MCF 10A (cell line): ENCODE results near the gene SLC35F4. TPM values are rescaled to one million over a fixed set of nuclear protein-coding genes. Genes with fewer than 3 reads are reported as not detected.

ENCODE experiments used
- BruUV-seq: library from RNA; stranded (reverse); fragments of 400-500 nt; replicated peaks from 2 replicates; lab custom pipeline; 2021; lab: Mats Ljungman, UMichigan
- CTCF ChIA-PET: fragments of 300-600 bp; sonication (Branson Sonifier 250); formaldehyde crosslinking; extraction: SDS; loops from one replicate; lab custom pipeline; 2021; ENCODE audit warnings: antibody characterized with exemption, inconsistent platforms; lab: Yijun Ruan, JAX
- POLR2A ChIA-PET: fragments of 300-600, 350-650 bp; sonication (Branson Sonifier 250); formaldehyde crosslinking; extraction: SDS; loops from one replicate; lab custom pipeline; 2020; ENCODE audit warnings: antibody characterized with exemption, inconsistent platforms; lab: Yijun Ruan, JAX
- DNase-seq: peaks from one replicate; pipeline ENCODE4 v3.0.0-alpha.2; 2018; ENCODE audit not compliant: unreplicated experiment
- H3K27ac Mint-ChIP-seq: one replicate; pipeline ENCODE4 v1.8.0; 2022; ENCODE audit warnings: mild to moderate bottlenecking, low read depth, mixed read lengths; ENCODE audit not compliant: unreplicated experiment
- H3K27me3 Mint-ChIP-seq: one replicate; pipeline ENCODE4 v1.8.0; 2022; ENCODE audit warnings: mixed read lengths; ENCODE audit not compliant: insufficient read depth, unreplicated experiment
- H3K36me3 Mint-ChIP-seq: one replicate; pipeline ENCODE4 v1.8.0; 2022; ENCODE audit warnings: mild to moderate bottlenecking, moderate library complexity, mixed read lengths; ENCODE audit not compliant: insufficient read depth, unreplicated experiment
- H3K4me1 Mint-ChIP-seq: one replicate; pipeline ENCODE4 v1.8.0; 2022; ENCODE audit warnings: mixed read lengths; ENCODE audit not compliant: insufficient read depth, unreplicated experiment
- H3K4me3 Mint-ChIP-seq: one replicate; pipeline ENCODE4 v1.8.0; 2022; ENCODE audit warnings: mild to moderate bottlenecking, moderate library complexity, mixed read lengths; ENCODE audit not compliant: unreplicated experiment
- H3K9me3 Mint-ChIP-seq: one replicate; pipeline ENCODE4 v1.8.0; 2022; ENCODE audit warnings: mixed read lengths; ENCODE audit not compliant: unreplicated experiment
- intact Hi-C: fragments of 100-400 bp; cut with micrococcal nuclease; formaldehyde crosslinking; loops from 2 replicates; pipeline ENCODE4 v1.14.1; 2022
- total RNA-seq: library from RNA; stranded (reverse); gene quantifications from 2 replicates; pipeline ENCODE4 v1.2.3, GENCODE V29; 2022
- TF ChIP-seq, protein P1 (sequence below): fragments of 200-600 bp; IDR thresholded peaks from one replicate; pipeline ENCODE4 v1.8.0; 2022; ENCODE audit warnings: antibody characterized with exemption, mild to moderate bottlenecking; ENCODE audit not compliant: unreplicated experiment

SLC35F4 gene
- total RNA-seq, 1 experiment from 2014 or later = not detected

DNA sequence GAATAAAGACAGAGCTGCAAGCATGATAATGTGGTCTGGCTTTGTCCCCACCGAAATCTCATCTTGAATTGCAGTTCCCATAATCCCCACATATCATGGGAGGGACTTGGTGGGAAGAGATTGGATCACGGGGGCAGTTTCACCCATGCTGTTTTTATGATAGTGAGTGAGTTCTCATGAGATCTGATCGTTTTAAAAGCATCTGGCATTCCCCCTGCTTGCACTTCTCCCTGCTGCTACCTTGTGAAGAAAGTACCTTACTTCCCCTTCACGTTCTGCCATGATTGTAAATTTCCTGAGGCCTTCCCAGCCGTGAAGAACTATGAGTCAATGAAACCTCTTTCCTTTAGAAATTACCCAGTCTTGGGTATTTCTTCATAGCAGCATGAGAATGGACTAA lies 158.7 kb downstream of the SLC35F4 start:
- ChIA-PET POLR2A (no interaction called here), CTCF (interaction anchor here (0.9 kb wide), 1 partner anchor 164 kb away, joined by 5 read pairs; no protein-coding TSS in a partner anchor)
- intact Hi-C loops = no loop called here
- Mint-ChIP-seq H3K9me3 (peaks cover 8% of the 10 kb centered on the region), H3K4me3 (no peak overlapping the region), H3K36me3 (no peaks in the 10 kb centered on the region), H3K27ac (no peak overlapping the region), H3K27me3 (no peaks in the 10 kb centered on the region), H3K4me1 (no peaks in the 10 kb centered on the region)
- TF ChIP-seq, protein P1, sequence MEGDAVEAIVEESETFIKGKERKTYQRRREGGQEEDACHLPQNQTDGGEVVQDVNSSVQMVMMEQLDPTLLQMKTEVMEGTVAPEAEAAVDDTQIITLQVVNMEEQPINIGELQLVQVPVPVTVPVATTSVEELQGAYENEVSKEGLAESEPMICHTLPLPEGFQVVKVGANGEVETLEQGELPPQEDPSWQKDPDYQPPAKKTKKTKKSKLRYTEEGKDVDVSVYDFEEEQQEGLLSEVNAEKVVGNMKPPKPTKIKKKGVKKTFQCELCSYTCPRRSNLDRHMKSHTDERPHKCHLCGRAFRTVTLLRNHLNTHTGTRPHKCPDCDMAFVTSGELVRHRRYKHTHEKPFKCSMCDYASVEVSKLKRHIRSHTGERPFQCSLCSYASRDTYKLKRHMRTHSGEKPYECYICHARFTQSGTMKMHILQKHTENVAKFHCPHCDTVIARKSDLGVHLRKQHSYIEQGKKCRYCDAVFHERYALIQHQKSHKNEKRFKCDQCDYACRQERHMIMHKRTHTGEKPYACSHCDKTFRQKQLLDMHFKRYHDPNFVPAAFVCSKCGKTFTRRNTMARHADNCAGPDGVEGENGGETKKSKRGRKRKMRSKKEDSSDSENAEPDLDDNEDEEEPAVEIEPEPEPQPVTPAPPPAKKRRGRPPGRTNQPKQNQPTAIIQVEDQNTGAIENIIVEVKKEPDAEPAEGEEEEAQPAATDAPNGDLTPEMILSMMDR = no peak
- no peak for DNase-seq
- BruUV-seq = no TSS peak

DNA sequence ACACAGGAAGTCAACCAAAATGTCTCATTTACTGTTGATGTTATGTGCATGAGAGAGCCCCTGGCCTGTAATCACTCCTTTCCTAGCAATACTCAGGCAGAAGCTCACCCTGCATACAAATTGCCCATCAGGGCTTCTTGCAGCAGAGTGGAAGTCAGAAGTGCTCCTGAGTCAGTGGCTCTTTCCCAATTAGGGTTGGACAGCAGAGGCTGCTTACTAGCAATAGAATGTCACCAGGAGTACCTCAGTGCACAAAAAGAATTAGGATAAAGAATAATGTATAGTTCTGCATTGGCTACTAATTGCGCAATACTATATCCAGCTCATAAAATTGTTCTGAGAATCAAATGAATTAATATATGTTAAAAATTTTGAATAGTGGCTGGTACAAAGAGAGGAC lies 161.1 kb downstream of the SLC35F4 start:
- DNase-seq = no peak
- BruUV-seq = no TSS peak
- Mint-ChIP-seq H3K27ac (no peak overlapping the region), H3K4me3 (no peak overlapping the region), H3K9me3 (peaks cover 8% of the 10 kb centered on the region), H3K4me1 (no peaks in the 10 kb centered on the region), H3K36me3 (no peaks in the 10 kb centered on the region), H3K27me3 (no peaks in the 10 kb centered on the region)
- TF ChIP-seq, protein P1 = no peak
- POLR2A ChIA-PET = interaction anchor here (0.5 kb wide), 1 partner anchor 1488 kb away, joined by 3 read pairs; no protein-coding TSS in a partner anchor
- intact Hi-C loops = no loop called here
- CTCF ChIA-PET = interaction anchor here (0.5 to 1.9 kb wide), 6 partner anchors 11 to 368 kb away, joined by 3 to 9 read pairs (median 4); no protein-coding TSS in a partner anchor

DNA sequence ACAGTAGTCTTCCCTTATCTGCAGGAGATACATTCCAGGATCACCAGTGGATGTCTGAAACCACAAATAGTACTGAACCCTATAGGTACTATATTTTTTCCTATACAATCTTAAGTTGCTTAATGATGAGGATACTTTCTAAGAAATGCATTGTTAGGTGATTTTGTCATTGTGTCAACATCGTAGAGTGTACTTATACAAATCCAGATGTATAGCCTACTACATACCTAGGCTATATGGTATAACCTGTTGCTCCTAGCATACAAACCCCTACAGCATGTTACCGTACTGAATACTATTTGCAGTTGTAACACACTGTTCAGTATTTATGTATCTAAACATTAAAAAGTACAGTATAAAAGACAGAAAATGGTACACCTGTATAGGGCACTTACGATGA lies 165.9 kb downstream of the SLC35F4 start:
- ChIA-PET CTCF (interaction anchor here (0.9 kb wide), 1 partner anchor 372 kb away, joined by 3 read pairs; no protein-coding TSS in a partner anchor), POLR2A (no interaction called here)
- no peaks in the 10 kb centered on the region for H3K9me3 Mint-ChIP-seq
- H3K36me3 Mint-ChIP-seq = no peaks in the 10 kb centered on the region
- H3K4me1 Mint-ChIP-seq = no peaks in the 10 kb centered on the region
- no peaks in the 10 kb centered on the region for H3K27me3 Mint-ChIP-seq
- no peak overlapping the region for H3K4me3 Mint-ChIP-seq
- no peak for DNase-seq
- TF ChIP-seq, protein P1 = no peak
- intact Hi-C loops = no loop called here
- BruUV-seq = no TSS peak
- H3K27ac Mint-ChIP-seq = no peak overlapping the region

DNA sequence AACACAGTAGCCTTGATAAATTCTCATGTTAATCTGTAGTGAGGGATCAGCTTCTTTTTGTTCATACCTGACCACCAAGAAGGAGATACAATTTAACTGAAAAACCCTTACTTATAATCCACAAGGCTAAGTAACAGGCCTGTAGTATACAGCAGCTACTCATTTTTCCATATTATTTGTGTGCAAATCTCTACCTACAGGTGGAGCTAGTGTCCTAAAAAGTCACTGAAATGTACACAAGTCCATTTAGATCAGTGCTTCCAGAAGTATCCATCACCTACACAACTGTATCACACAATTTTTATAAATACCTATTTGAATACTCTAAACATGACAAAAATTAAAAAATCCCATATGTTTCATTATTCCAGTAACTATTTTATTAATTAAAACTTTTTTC lies 173.2 kb downstream of the SLC35F4 start:
- intact Hi-C loops = loop anchor here (1.0 to 2.0 kb wide), 3 partner anchors 179 to 380 kb away; no protein-coding TSS in a partner anchor
- Mint-ChIP-seq H3K27me3 (no peaks in the 10 kb centered on the region), H3K36me3 (no peaks in the 10 kb centered on the region), H3K27ac (no peak overlapping the region), H3K4me1 (no peaks in the 10 kb centered on the region), H3K9me3 (no peaks in the 10 kb centered on the region), H3K4me3 (no peak overlapping the region)
- ChIA-PET CTCF (interaction anchor here (0.5 to 6.8 kb wide), 39 partner anchors 8 to 1264 kb away, joined by 3 to 93 read pairs (median 3); partner anchors contain the start of gene SLC35F4), POLR2A (interaction anchor here (0.5 to 1.0 kb wide), 3 partner anchors 192 to 381 kb away, joined by 3 to 4 read pairs (median 3); no protein-coding TSS in a partner anchor)
- BruUV-seq = no TSS peak
- DNase-seq = peak; percentile 69
- TF ChIP-seq, protein P1 = peak; percentile 80
